Umbilical cord (tissue), 2 donors: ENCODE measurements around the gene MRPS34. TPM values are rescaled to one million over a fixed set of nuclear protein-coding genes. Genes with fewer than 3 reads are reported as not detected.
"Not testable (repeated sequence)": the region's sequence is repeated elsewhere in the genome, so short reads cannot be mapped to it uniquely, and the experiment has no call there.

Source experiments
- DNase-seq: peaks from one replicate; pipeline ENCODE4 v3.0.0-alpha.2; 2015; ENCODE audit warnings: low spot score
- total RNA-seq: library from RNA; depleted of rRNA; stranded (reverse); fragments of >200 nt; gene quantifications from one replicate; pipeline ENCODE4 v1.2.3, GENCODE V29; 2014; ENCODE audit warnings: low replicate concordance; ENCODE audit not compliant: insufficient read depth

Gene MRPS34
- total RNA-seq, result 26.5 TPM

GRCh38 chr16:1772908-1773702 lies at the start of gene MRPS34:
Gene MRPS34, minus strand, starts transcription at chr16:1773134. Its CDS starts 15 bp downstream, at chr16:1773119.
- peak; percentile 80 for DNase-seq

GRCh38 chr16:1821861-1822611 lies 49.1 kb upstream of the MRPS34 start:
- no peak for DNase-seq

- no peak for DNase-seq
These were observed 48.0 kb upstream of the MRPS34 start for GRCh38 chr16:1820946-1821290.

GRCh38 chr16:1820096-1820945 lies 47.4 kb upstream of the MRPS34 start:
- no peak for DNase-seq

GRCh38 chr16:1819611-1820010 lies 46.7 kb upstream of the MRPS34 start:
- no peak for DNase-seq

GRCh38 chr16:1818873-1819525 lies 46.1 kb upstream of the MRPS34 start:
- DNase-seq, result no peak

GRCh38 chr16:1818204-1818872 lies 45.4 kb upstream of the MRPS34 start:
- no peak for DNase-seq

GRCh38 chr16:1817716-1818115 lies 44.8 kb upstream of the MRPS34 start:
- DNase-seq, result no peak

GRCh38 chr16:1817276-1817589 lies 44.3 kb upstream of the MRPS34 start:
- no peak for DNase-seq

GRCh38 chr16:1816396-1817275 lies 43.7 kb upstream of the MRPS34 start:
- no peak for DNase-seq

- DNase-seq, result no peak
These were observed 42.5 kb upstream of the MRPS34 start for GRCh38 chr16:1815461-1815860.

- peak; percentile 70 for DNase-seq
These were observed 39.8 kb upstream of the MRPS34 start for GRCh38 chr16:1812732-1813163.

- DNase-seq, result no peak
These were observed 37.6 kb upstream of the MRPS34 start for GRCh38 chr16:1810536-1810935.

GRCh38 chr16:1810106-1810505 lies 37.2 kb upstream of the MRPS34 start:
- no peak for DNase-seq

GRCh38 chr16:1809281-1809801 lies 36.4 kb upstream of the MRPS34 start:
- DNase-seq, result no peak

- no peak for DNase-seq
These were observed 35.8 kb upstream of the MRPS34 start for GRCh38 chr16:1808691-1809090.

- DNase-seq, result no peak
These were observed 34.7 kb upstream of the MRPS34 start for GRCh38 chr16:1807626-1808025.

GRCh38 chr16:1800701-1801100 lies 27.8 kb upstream of the MRPS34 start:
- DNase-seq, result no peak

GRCh38 chr16:1799263-1799662 lies 26.3 kb upstream of the MRPS34 start:
- not testable (repeated sequence) for DNase-seq
